Measurements from ENCODE around the gene BRD2. TPM values are rescaled to one million over a fixed set of nuclear protein-coding genes. Genes with fewer than 3 reads are reported as not detected.

Gene BRD2
- total RNA-seq, 1 donor from 2014 or later, result 36.5 TPM

DNA sequence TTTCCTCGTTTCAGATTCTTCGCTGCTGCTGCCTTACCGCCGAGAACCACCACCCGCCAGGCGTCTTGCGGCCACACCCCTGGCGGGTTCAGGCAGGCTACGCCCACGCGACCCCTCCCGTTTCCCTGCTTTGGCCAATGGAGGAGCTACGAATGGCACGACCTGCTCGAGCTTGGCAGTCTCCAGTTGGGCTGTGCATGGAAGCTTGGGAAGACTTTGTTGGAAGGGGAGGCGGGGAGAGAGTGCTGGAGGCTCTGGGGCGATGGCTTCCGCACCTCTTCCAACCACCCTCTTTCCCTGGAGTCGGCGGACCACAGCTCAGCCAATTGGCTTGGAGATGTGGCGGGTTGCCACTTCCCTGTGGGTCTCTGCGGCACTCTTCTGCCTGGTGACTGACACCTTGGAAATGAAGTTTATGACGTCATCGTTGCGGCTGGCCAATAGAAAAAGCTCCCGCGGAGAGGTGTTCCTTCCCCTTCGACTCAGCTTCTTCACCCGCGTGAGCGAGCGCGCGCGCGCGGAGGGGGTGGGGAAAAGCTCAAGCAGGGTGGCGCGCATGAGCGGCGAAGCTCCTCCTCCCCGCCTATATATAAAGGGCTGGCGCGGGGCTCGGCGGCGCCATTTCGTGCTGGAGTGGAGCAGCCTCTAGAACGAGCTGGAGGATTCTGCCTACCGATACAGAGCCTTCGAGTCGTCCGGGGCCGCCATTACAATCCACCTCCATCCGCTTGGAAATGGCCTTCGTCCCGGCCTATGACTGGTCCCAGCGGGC, 3.4 kb downstream of the BRD2 start:
- Histone ChIP-seq H3K27ac (ENCODE audit: low read depth, low read length) (peak overlapping the region; percentile 100), H3K4me1 (ENCODE audit: control insufficient read depth in 3 of 3, insufficient read depth in 3 of 3, low read length in 3 of 3) (peaks cover 27 to 41% (median 39%) of the 10 kb centered on the region in 3 donors), H3K9ac (ENCODE audit: low read depth in 1 of 3, low read length in 3 of 3) (peak overlapping the region; percentile 99 to 100 (median 100)), H3K9me3 (ENCODE audit: control insufficient read depth in 3 of 3, low read length in 3 of 3) (no peaks in the 10 kb centered on the region), H3K4me3 (ENCODE audit: low read length in 3 of 3) (peak overlapping the region; percentile 86 to 100 (median 98)), H3K36me3 (ENCODE audit: control insufficient read depth in 3 of 3, insufficient read depth in 3 of 3, low read length in 3 of 3) (peaks cover 32 to 47% (median 44%) of the 10 kb centered on the region in 3 donors), H3K27me3 (ENCODE audit: control insufficient read depth in 3 of 3, insufficient read depth in 3 of 3, low read length in 3 of 3) (no peaks in the 10 kb centered on the region)

DNA sequence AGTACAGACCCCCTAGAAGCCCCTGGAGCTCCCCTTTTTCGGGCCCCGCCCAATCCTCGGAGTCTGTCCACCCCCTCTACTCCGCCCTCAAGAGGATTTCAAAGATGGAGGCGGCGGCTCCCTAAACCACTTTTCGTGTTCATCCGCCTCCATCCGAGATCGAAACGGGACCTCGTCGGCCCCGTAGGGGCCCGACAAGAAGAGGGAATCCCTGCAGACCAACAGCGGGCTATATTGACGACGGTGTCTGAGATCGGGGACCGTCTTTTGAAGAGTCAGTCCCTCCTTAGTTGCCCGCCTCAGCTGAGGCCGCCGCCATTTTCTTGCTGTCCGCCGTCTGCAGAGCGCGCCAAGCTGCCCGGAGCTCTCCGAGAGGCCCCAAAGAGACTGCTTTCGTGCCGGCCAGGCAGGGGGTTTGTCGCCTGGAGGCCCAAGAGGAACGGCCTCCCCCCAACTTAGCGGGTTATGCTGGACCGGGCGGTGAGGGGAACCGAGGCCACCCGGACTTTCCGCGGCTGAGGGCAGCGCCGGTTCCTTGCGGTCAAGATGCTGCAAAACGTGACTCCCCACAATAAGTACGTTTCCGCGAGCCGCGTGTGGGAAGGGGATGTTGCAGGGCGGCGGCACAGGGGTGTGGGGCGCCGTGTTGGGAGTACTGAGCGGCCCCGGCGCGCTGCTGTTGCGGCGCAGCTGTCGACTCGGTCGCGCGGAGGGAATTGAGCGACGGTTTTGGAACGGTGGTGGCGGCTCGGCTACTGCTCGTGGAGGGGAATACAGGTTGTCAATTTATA, 4.2 kb downstream of the BRD2 start:
- peak overlapping the region; percentile 100 for H3K27ac ChIP-seq (ENCODE audit: low read depth, low read length)
- H3K4me1 ChIP-seq (ENCODE audit: control insufficient read depth in 3 of 3, insufficient read depth in 3 of 3, low read length in 3 of 3), result peaks cover 23 to 41% (median 38%) of the 10 kb centered on the region in 3 donors
- H3K9me3 ChIP-seq (ENCODE audit: control insufficient read depth in 3 of 3, low read length in 3 of 3), result no peaks in the 10 kb centered on the region
- peaks cover 39 to 54% (median 52%) of the 10 kb centered on the region in 3 donors for H3K36me3 ChIP-seq (ENCODE audit: control insufficient read depth in 3 of 3, insufficient read depth in 3 of 3, low read length in 3 of 3)
- H3K27me3 ChIP-seq (ENCODE audit: control insufficient read depth in 3 of 3, insufficient read depth in 3 of 3, low read length in 3 of 3), result no peaks in the 10 kb centered on the region
- peak overlapping the region; percentile 83 to 93 (median 93) for H3K9ac ChIP-seq (ENCODE audit: low read depth in 1 of 3, low read length in 3 of 3)
- H3K4me3 ChIP-seq (ENCODE audit: low read length in 3 of 3), result peak overlapping the region; percentile 86 to 98 (median 87)

DNA sequence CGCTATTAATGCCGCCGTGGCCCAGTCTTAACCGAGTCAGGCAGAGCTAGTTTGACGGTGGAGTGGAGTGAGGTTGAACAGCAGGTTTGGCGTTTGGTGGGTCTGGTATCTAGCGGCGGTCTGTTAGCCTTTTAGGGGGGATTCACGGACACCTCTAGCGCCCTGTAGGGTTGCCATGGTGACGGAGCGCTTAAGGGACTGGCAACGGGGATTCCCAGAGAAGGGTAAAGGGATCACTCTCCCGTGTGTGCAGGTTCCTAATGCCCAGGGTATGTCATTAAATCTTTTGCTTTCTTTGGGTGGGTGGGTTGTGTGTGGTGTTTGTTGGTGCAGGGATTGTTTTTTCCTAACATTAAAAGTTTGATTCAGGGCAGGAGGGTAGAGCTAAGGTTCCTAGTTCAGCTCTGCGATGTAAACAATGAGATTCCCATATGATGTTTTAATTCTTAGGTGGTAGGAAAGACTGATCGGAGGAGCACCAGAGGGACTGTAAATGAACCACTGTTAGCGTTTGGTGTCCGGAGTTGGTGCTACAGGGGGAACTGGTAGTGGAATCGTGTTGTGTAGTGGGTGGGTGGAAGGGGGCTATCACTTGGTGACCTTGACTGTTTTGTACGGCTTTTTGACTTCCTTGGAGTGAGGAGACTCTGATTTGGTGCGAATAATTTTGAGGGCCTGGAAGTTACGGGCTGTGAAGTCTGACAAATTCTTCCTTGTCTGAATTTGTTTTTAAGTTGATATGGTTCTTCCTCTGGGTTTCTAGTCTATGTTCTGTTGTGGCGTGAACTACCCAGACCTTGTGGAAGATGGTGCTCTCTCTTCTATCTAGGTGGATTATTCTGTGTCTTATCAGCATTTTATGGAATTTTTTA, 5.0 kb downstream of the BRD2 start:
- peaks cover 23 to 45% (median 37%) of the 10 kb centered on the region in 3 donors for H3K4me1 ChIP-seq (ENCODE audit: control insufficient read depth in 3 of 3, insufficient read depth in 3 of 3, low read length in 3 of 3)
- peak overlapping the region; percentile 100 for H3K27ac ChIP-seq (ENCODE audit: low read depth, low read length)
- H3K36me3 ChIP-seq (ENCODE audit: control insufficient read depth in 3 of 3, insufficient read depth in 3 of 3, low read length in 3 of 3), result peaks cover 48 to 63% (median 60%) of the 10 kb centered on the region in 3 donors
- H3K4me3 ChIP-seq (ENCODE audit: low read length in 3 of 3), result peak overlapping the region; percentile 86 to 98 (median 87)
- peak overlapping the region; percentile 83 to 93 (median 93) for H3K9ac ChIP-seq (ENCODE audit: low read depth in 1 of 3, low read length in 3 of 3)
- no peaks in the 10 kb centered on the region for H3K27me3 ChIP-seq (ENCODE audit: control insufficient read depth in 3 of 3, insufficient read depth in 3 of 3, low read length in 3 of 3)
- no peaks in the 10 kb centered on the region for H3K9me3 ChIP-seq (ENCODE audit: control insufficient read depth in 3 of 3, low read length in 3 of 3)

DNA sequence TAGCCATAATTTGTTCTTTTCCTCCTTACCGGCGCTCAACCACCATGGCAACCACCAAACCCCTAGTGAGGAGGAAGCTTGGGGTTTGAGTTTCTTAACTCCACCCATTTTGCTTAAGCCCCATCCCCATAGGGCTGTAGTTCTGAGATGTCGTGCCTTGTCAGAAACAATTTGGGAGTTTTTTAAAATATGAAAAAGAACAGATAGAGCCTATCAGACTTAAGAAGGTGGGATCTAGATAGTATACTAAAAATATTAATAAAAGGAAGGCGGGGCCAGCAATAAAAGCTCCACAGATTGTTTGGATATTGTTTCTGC, 5.6 kb downstream of the BRD2 start:
- H3K9ac ChIP-seq (ENCODE audit: low read depth in 1 of 3, low read length in 3 of 3), result peak overlapping the region; percentile 83 to 93 (median 93)
- H3K27me3 ChIP-seq (ENCODE audit: control insufficient read depth in 3 of 3, insufficient read depth in 3 of 3, low read length in 3 of 3), result no peaks in the 10 kb centered on the region
- peak overlapping the region; percentile 86 to 98 (median 87) for H3K4me3 ChIP-seq (ENCODE audit: low read length in 3 of 3)
- H3K4me1 ChIP-seq (ENCODE audit: control insufficient read depth in 3 of 3, insufficient read depth in 3 of 3, low read length in 3 of 3), result peaks cover 26 to 48% (median 37%) of the 10 kb centered on the region in 3 donors
- H3K36me3 ChIP-seq (ENCODE audit: control insufficient read depth in 3 of 3, insufficient read depth in 3 of 3, low read length in 3 of 3), result peaks cover 52 to 69% (median 65%) of the 10 kb centered on the region in 3 donors
- no peaks in the 10 kb centered on the region for H3K9me3 ChIP-seq (ENCODE audit: control insufficient read depth in 3 of 3, low read length in 3 of 3)
- H3K27ac ChIP-seq (ENCODE audit: low read depth, low read length), result peak overlapping the region; percentile 100

DNA sequence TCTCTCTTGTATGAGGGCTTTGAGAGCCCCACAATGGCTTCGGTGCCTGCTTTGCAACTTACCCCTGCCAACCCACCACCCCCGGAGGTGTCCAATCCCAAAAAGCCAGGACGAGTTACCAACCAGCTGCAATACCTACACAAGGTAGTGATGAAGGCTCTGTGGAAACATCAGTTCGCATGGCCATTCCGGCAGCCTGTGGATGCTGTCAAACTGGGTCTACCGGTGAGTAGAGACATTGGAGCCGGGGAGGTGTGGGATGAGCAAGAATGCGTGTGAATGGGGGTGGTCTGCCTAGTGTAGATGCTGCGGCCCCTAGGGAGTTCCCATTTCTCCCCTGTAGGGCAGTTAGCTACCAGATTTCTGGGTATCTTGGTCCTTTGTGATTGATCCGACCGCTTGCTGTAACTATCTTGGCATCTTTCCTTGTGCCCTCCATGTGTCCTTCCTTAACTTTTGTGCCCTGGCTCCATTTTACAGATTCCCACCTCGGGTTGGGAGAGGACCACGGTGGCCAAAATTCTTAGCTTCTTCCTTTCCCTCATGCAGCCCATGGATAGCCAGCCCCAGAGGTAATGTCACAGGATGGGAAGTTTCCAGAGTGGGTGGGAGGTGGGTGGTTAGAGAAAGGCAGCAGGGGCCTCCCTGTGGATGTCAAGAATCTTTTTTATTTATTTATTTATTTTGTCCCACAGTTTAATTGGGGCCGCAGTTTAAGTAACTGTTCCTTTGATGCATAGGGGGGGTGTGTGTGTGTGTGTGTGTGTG, 6.3 kb downstream of the BRD2 start:
- Histone ChIP-seq H3K9ac (ENCODE audit: low read depth in 1 of 3, low read length in 3 of 3) (peak overlapping the region; percentile 83 to 93 (median 93)), H3K36me3 (ENCODE audit: control insufficient read depth in 3 of 3, insufficient read depth in 3 of 3, low read length in 3 of 3) (peaks cover 59 to 72% (median 72%) of the 10 kb centered on the region in 3 donors), H3K27me3 (ENCODE audit: control insufficient read depth in 3 of 3, insufficient read depth in 3 of 3, low read length in 3 of 3) (no peaks in the 10 kb centered on the region), H3K27ac (ENCODE audit: low read depth, low read length) (no peak overlapping the region), H3K4me3 (ENCODE audit: low read length in 3 of 3) (peak overlapping the region; percentile 86 to 98 (median 87)), H3K9me3 (ENCODE audit: control insufficient read depth in 3 of 3, low read length in 3 of 3) (no peaks in the 10 kb centered on the region), H3K4me1 (ENCODE audit: control insufficient read depth in 3 of 3, insufficient read depth in 3 of 3, low read length in 3 of 3) (peaks cover 26 to 45% (median 37%) of the 10 kb centered on the region in 3 donors)

DNA sequence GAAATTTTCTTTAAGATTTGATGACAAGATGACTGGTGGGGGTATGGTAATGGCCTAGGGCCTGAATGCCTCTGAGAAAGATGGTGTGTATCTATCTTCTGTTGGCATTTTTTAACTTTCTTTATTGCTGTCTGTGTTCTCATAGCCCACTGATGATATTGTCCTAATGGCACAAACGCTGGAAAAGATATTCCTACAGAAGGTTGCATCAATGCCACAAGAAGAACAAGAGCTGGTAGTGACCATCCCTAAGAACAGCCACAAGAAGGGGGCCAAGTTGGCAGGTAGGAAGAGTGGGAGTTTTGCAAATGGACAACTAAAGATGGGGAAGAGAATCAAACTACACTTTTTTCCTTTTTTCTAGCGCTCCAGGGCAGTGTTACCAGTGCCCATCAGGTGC, 7.5 kb downstream of the BRD2 start:
- Histone ChIP-seq H3K9ac (ENCODE audit: low read depth in 1 of 3, low read length in 3 of 3) (peak overlapping the region in 1 of 3 donors; percentile 55), H3K27ac (ENCODE audit: low read depth, low read length) (no peak overlapping the region), H3K36me3 (ENCODE audit: control insufficient read depth in 3 of 3, insufficient read depth in 3 of 3, low read length in 3 of 3) (peaks cover 70 to 84% (median 84%) of the 10 kb centered on the region in 3 donors), H3K4me3 (ENCODE audit: low read length in 3 of 3) (no peak overlapping the region), H3K9me3 (ENCODE audit: control insufficient read depth in 3 of 3, low read length in 3 of 3) (no peaks in the 10 kb centered on the region), H3K27me3 (ENCODE audit: control insufficient read depth in 3 of 3, insufficient read depth in 3 of 3, low read length in 3 of 3) (no peaks in the 10 kb centered on the region), H3K4me1 (ENCODE audit: control insufficient read depth in 3 of 3, insufficient read depth in 3 of 3, low read length in 3 of 3) (peaks cover 28 to 47% (median 37%) of the 10 kb centered on the region in 3 donors)

DNA sequence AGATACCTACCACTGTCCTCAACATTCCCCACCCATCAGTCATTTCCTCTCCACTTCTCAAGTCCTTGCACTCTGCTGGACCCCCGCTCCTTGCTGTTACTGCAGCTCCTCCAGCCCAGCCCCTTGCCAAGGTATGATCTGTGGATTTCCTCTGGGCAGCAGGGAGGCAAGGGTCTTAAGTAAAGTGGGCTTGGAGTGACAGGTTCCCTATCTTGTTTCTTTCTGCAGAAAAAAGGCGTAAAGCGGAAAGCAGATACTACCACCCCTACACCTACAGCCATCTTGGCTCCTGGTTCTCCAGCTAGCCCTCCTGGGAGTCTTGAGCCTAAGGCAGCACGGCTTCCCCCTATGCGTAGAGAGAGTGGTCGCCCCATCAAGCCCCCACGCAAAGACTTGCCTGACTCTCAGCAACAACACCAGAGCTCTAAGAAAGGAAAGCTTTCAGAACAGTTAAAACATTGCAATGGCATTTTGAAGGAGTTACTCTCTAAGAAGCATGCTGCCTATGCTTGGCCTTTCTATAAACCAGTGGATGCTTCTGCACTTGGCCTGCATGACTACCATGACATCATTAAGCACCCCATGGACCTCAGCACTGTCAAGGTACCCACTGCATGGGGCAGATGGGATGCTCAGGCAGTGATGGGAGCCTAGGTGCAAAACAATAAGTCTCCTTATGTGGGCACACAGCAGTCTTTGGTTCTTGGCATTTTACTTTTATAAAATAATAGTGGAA, 8.1 kb downstream of the BRD2 start:
- H3K9ac ChIP-seq (ENCODE audit: low read depth in 1 of 3, low read length in 3 of 3), result peak overlapping the region in 1 of 3 donors; percentile 11
- H3K4me3 ChIP-seq (ENCODE audit: low read length in 3 of 3), result peak overlapping the region in 1 of 3 donors; percentile 16
- no peaks in the 10 kb centered on the region for H3K27me3 ChIP-seq (ENCODE audit: control insufficient read depth in 3 of 3, insufficient read depth in 3 of 3, low read length in 3 of 3)
- H3K36me3 ChIP-seq (ENCODE audit: control insufficient read depth in 3 of 3, insufficient read depth in 3 of 3, low read length in 3 of 3), result peaks cover 75 to 90% (median 83%) of the 10 kb centered on the region in 3 donors
- no peak overlapping the region for H3K27ac ChIP-seq (ENCODE audit: low read depth, low read length)
- H3K9me3 ChIP-seq (ENCODE audit: control insufficient read depth in 3 of 3, low read length in 3 of 3), result no peaks in the 10 kb centered on the region
- H3K4me1 ChIP-seq (ENCODE audit: control insufficient read depth in 3 of 3, insufficient read depth in 3 of 3, low read length in 3 of 3), result peaks cover 25 to 47% (median 37%) of the 10 kb centered on the region in 3 donors

DNA sequence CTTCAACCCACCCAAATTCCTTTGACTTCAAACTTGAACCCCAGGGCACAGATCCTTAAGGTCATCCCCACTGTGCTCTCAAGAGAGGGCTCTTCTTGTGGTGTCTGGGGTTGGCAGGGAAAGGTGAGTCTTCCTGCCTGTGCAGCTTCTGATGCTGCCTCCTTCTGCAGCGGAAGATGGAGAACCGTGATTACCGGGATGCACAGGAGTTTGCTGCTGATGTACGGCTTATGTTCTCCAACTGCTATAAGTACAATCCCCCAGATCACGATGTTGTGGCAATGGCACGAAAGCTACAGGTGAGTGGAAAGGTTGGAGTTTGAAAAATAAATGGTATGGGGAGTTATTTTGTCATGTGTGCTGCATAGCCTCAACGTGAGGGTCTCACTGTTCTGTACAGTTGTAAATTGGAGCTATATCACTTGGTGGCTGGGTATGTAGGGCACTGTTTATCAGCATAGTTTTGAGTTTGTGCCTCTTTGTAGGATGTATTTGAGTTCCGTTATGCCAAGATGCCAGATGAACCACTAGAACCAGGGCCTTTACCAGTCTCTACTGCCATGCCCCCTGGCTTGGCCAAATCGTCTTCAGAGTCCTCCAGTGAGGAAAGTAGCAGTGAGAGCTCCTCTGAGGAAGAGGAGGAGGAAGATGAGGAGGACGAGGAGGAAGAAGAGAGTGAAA, 9.0 kb downstream of the BRD2 start:
- no peak overlapping the region for H3K27ac ChIP-seq (ENCODE audit: low read depth, low read length)
- peaks cover 24 to 47% (median 37%) of the 10 kb centered on the region in 3 donors for H3K4me1 ChIP-seq (ENCODE audit: control insufficient read depth in 3 of 3, insufficient read depth in 3 of 3, low read length in 3 of 3)
- no peak overlapping the region for H3K4me3 ChIP-seq (ENCODE audit: low read length in 3 of 3)
- no peaks in the 10 kb centered on the region for H3K9me3 ChIP-seq (ENCODE audit: control insufficient read depth in 3 of 3, low read length in 3 of 3)
- H3K27me3 ChIP-seq (ENCODE audit: control insufficient read depth in 3 of 3, insufficient read depth in 3 of 3, low read length in 3 of 3), result no peaks in the 10 kb centered on the region
- H3K36me3 ChIP-seq (ENCODE audit: control insufficient read depth in 3 of 3, insufficient read depth in 3 of 3, low read length in 3 of 3), result peaks cover 77 to 88% (median 79%) of the 10 kb centered on the region in 3 donors
- no peak overlapping the region for H3K9ac ChIP-seq (ENCODE audit: low read depth in 1 of 3, low read length in 3 of 3)
